Measurements from ENCODE around the gene MYCBP2.

- no peak for TF ChIP-seq POLR2A (IDR thresholded peaks at IDR 0.05)
- TF ChIP-seq, protein P1, sequence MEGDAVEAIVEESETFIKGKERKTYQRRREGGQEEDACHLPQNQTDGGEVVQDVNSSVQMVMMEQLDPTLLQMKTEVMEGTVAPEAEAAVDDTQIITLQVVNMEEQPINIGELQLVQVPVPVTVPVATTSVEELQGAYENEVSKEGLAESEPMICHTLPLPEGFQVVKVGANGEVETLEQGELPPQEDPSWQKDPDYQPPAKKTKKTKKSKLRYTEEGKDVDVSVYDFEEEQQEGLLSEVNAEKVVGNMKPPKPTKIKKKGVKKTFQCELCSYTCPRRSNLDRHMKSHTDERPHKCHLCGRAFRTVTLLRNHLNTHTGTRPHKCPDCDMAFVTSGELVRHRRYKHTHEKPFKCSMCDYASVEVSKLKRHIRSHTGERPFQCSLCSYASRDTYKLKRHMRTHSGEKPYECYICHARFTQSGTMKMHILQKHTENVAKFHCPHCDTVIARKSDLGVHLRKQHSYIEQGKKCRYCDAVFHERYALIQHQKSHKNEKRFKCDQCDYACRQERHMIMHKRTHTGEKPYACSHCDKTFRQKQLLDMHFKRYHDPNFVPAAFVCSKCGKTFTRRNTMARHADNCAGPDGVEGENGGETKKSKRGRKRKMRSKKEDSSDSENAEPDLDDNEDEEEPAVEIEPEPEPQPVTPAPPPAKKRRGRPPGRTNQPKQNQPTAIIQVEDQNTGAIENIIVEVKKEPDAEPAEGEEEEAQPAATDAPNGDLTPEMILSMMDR (IDR thresholded peaks at IDR 0.05), result no peak
Observed at GRCh38 chr13:77124423-77124822, 202.5 kb downstream of the MYCBP2 start.
